Measurements from ENCODE around the gene PAX8.

Gene PAX8

GRCh38 chr2:113238871-113239839 lies 39.6 kb downstream of the PAX8 start:
- no peak for DNase-seq (ENCODE audit: low read depth in 1 of 2, low spot score in 1 of 2)

- DNase-seq (ENCODE audit: low read depth in 1 of 2, low spot score in 1 of 2): no peak
Measured at GRCh38 chr2:113237604-113238160, 41.0 kb downstream of the PAX8 start.

DNA sequence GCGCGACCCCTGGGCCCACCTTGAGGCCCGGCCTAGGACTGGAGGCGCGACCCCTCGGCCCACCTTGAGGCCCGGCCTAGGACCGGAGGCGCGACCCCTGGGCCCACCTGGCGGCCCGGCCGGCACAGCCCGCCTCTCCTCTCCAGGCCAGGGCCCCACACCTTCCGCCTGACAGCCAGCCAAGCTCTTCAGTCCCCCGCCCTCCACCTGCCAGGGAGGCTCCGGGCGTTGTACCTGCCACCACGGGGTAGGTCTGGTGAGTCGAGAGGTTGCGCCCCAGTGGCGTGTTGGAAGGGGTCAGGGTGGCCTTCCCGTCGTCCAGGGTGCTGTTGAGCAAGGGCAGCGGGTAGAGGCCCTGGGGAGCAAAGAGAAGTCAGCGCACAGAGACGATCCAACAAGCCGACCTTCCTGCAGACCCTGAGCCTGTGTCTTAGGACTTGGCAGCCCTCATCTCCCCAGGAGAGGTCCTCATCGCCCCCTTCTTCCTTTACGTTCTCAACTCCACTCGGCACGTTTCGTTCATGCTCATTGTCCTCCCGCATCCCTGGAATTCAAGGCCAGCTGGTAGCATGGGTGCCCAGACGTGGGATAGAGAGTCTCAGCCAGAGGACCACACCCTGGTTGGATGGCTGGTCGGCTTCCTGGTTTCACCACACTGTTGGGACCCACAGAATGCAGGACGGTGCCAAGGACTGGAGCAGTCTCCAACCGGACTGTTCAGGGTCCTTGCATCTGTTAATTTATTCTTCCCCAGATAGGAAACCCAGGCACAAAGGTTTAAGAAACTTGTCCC lies 42.2 kb downstream of the PAX8 start:
- DNase-seq (ENCODE audit: low read depth in 1 of 2, low spot score in 1 of 2): no peak

GRCh38 chr2:113235347-113236226 lies 43.1 kb downstream of the PAX8 start:
- DNase-seq (ENCODE audit: low read depth in 1 of 2, low spot score in 1 of 2): peak in 1 of 2 donors; percentile 71

GRCh38 chr2:113234721-113235346 lies 43.9 kb downstream of the PAX8 start:
- no peak for DNase-seq (ENCODE audit: low read depth in 1 of 2, low spot score in 1 of 2)

- DNase-seq (ENCODE audit: low read depth in 1 of 2, low spot score in 1 of 2): no peak
Measured at GRCh38 chr2:113233593-113234550, 44.8 kb downstream of the PAX8 start.

- DNase-seq (ENCODE audit: low read depth in 1 of 2, low spot score in 1 of 2): no peak
Measured at GRCh38 chr2:113232740-113233139, 46.0 kb downstream of the PAX8 start.

DNA sequence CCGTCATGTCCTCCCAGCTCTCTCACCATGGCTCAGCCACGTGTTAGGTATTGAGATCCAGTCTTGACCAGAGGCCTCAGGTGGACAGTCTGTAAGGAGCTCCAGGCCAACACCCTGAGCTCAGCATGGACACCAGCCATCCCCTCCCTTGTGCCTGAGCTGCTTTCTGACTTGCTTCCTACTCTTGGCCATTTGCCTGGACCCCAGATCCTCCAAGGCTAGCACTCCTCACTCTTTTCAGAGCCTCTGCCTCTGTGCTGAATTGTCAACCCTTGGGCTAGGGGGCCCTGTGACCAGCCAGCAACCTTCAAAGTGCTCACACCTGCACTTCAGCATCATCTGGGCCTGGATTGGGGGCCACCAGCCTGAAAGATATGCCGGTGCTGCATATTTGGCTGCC lies 46.6 kb downstream of the PAX8 start:
- DNase-seq (ENCODE audit: low read depth in 1 of 2, low spot score in 1 of 2): no peak

DNA sequence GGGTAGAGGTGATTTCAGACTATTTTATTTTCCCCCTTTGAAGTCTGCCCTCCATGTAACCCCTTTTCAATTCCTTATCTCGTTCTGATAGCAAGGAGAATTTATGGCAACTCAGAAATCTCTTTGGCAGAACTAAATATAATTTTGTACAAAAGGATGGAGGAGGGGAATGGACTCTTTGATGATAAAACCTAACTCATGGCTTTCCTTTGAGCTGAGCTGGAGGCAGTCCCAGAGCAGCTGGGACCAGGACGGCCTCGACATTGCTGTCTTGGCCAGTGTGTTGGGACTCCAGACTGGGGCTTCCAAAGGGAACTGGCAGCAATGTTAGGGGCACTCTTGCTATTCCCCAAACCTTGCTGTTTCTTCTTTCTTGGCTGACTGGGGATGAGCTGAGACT lies 47.7 kb downstream of the PAX8 start:
- DNase-seq (ENCODE audit: low read depth in 1 of 2, low spot score in 1 of 2): no peak

- no peak for DNase-seq (ENCODE audit: low read depth in 1 of 2, low spot score in 1 of 2)
Measured at GRCh38 chr2:113230531-113230930, 48.2 kb downstream of the PAX8 start.

GRCh38 chr2:113229795-113230194 lies 48.9 kb downstream of the PAX8 start:
- no peak for DNase-seq (ENCODE audit: low read depth in 1 of 2, low spot score in 1 of 2)

- DNase-seq (ENCODE audit: low read depth in 1 of 2, low spot score in 1 of 2): no peak
Measured at GRCh38 chr2:113228991-113229716, 49.6 kb downstream of the PAX8 start.

DNA sequence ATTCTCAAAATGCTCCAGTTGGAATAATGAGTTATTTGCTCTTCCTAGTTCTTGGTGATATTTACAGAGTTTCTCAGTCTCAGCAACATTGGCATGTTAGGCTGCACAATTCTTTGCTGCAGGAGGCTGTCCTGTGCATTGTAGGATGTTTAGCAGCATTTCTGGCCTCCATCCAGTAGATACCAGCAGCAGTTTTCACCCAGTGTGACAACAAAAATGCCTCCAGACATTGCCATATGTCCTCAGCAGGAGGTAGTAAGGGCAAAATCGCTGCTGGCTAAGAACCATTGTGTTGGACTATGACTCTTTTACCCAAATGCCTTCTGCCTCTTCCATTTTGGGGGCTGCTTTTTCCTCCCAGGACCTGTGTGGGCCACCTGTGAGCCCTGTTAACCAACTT lies 50.4 kb downstream of the PAX8 start:
- no peak for DNase-seq (ENCODE audit: low read depth in 1 of 2, low spot score in 1 of 2)

GRCh38 chr2:113227698-113228097 lies 51.0 kb downstream of the PAX8 start:
- no peak for DNase-seq (ENCODE audit: low read depth in 1 of 2, low spot score in 1 of 2)

DNA sequence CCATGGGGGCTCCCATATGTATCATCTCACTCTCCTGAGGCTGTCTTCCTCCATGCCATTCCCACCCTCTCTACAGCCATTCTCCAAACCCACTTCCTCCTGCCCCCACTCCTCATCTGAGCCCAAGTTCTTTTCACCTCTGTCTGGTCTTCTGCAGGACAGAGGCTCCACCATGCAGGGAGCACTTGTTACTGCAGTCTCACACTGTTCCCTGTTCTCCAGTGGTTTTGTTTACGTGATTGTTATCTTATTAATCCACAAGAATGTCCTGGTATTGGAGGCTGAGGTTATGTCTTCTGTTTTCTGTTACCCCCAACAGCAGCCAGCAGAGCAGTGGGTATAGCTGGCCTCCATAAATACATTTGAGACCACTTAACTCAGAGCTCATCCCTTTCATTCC lies 51.4 kb downstream of the PAX8 start:
- no peak for DNase-seq (ENCODE audit: low read depth in 1 of 2, low spot score in 1 of 2)

- no peak for DNase-seq (ENCODE audit: low read depth in 1 of 2, low spot score in 1 of 2)
Measured at GRCh38 chr2:113226462-113226861, 52.3 kb downstream of the PAX8 start.

DNA sequence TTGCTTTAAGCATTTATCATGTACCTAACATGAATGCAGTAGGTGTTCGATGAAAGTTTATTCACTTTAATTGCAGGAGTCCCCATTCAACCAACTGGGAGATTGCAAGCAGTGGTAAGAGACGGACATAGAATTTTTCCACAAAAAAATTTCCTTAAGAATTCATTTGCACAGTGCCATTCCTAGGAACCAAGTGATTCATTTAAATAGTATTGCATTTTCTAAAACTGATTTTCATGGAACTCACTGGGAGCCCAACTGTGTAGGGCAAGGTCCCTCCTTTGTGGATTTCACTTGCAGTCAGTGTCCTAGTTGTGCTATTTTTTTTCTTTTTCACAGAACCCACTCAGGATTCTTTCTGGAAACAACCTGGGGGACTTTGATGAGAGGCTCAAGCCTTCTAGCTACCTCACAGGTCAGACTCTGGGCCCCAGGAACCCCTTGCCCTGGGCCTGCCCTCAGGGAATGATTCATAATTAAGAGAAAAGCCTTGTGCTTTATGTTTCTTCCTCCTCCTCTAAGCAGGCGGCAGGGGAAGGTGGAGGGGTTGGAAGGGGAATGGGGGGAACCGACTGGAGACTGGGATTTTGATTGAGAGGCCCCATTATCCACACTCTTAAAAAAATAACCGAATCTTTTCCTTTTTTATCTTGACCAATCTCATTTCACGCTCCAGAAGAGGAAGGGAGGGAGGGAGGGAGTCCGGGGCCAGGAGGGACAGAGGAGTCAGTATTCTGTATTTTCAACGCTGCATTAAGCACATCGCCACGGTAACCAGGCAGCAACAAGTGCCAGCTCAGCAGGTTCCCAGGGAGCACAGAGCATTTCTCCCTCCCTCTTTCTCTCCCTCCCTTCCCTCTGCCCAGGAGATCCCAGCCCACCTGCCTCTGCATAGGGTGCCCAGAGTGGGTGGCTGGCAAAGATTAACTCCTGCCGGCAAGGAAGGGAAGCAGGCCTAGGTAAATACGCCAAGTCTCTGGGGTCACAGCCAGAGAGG lies 53.2 kb downstream of the PAX8 start:
- DNase-seq (ENCODE audit: low read depth in 1 of 2, low spot score in 1 of 2): no peak

All from activated CD4-positive, alpha-beta T cell treated with anti-CD3 and anti-CD28 coated beads, Interleukin-2, amount 50 U/mL, for 24 hours (primary cell).